GM23338 (cell line): ENCODE measurements around the gene TPO. TPM values are rescaled to one million over a fixed set of nuclear protein-coding genes. Genes with fewer than 3 reads are reported as not detected.
"Not testable (repeated sequence)": the region's sequence is repeated elsewhere in the genome, so short reads cannot be mapped to it uniquely, and the experiment has no call there.

Experiments
- ATAC-seq: fragments of 200-7000 bp; cut with Tn5 transposase; 3 replicates; pipeline ENCODE4 v1.9.1; 2020
- DNase-seq: peaks from one replicate; pipeline ENCODE4 v3.0.0-alpha.2; 2015; ENCODE audit warnings: low spot score
- H2AFZ ChIP-seq: fragments of 200-600 bp; sonication (generic); 2 replicates; pipeline ENCODE4 v1.8.0; 2016; ENCODE audit warnings: antibody characterized with exemption, mild to moderate bottlenecking, moderate library complexity
- H3F3A ChIP-seq: fragments of 200-600 bp; sonication (generic); replicated peaks from 2 replicates; pipeline ENCODE4 v1.8.0; 2017; ENCODE audit warnings: antibody characterized with exemption, mixed run types, low read depth
- H3K27ac ChIP-seq: fragments of 200-600 bp; sonication (generic); 2 replicates; pipeline ENCODE4 v1.6.1; 2016; ENCODE audit warnings: low read depth
- H3K27me3 ChIP-seq: fragments of 200-600 bp; sonication (generic); 2 replicates; pipeline ENCODE4 v1.8.0; 2016; ENCODE audit warnings: mild to moderate bottlenecking, mixed run types, moderate library complexity; ENCODE audit not compliant: insufficient read depth
- H3K36me3 ChIP-seq: fragments of 200-600 bp; sonication (generic); 2 replicates; pipeline ENCODE4 v1.8.0; 2016; ENCODE audit warnings: mild to moderate bottlenecking; ENCODE audit not compliant: insufficient read depth
- H3K4me1 ChIP-seq: fragments of 200-600 bp; sonication (generic); 2 replicates; pipeline ENCODE4 v1.8.0; 2016; ENCODE audit warnings: mild to moderate bottlenecking, moderate library complexity; ENCODE audit not compliant: insufficient read depth
- H3K4me2 ChIP-seq: fragments of 200-600 bp; sonication (generic); 2 replicates; pipeline ENCODE4 v1.7.1; 2017; ENCODE audit warnings: mixed run types
- H3K4me3 ChIP-seq: fragments of 200-600 bp; sonication (generic); 2 replicates; pipeline ENCODE4 v1.6.1; 2016; ENCODE audit warnings: mixed run types
- H3K79me2 ChIP-seq: fragments of 200-600 bp; sonication (generic); replicated peaks from 2 replicates; pipeline ENCODE4 v1.8.0; 2017; ENCODE audit warnings: mild to moderate bottlenecking; ENCODE audit not compliant: insufficient read depth
- H3K9me2 ChIP-seq: fragments of 200-600 bp; sonication (generic); 2 replicates; pipeline ENCODE4 v1.8.0; 2017; ENCODE audit not compliant: insufficient read depth
- H4K20me1 ChIP-seq: fragments of 200-600 bp; sonication (generic); replicated peaks from 2 replicates; pipeline ENCODE4 v1.8.0; 2017; ENCODE audit warnings: mild to moderate bottlenecking; ENCODE audit not compliant: insufficient read depth
- H3K27ac Mint-ChIP-seq: 2 replicates; pipeline ENCODE4 v1.8.0; 2020; ENCODE audit warnings: inconsistent platforms, mild to moderate bottlenecking, moderate library complexity, mixed read lengths
- H3K27me3 Mint-ChIP-seq: 3 replicates; pipeline ENCODE4 v1.8.0; 2022; ENCODE audit warnings: low read depth, mild to moderate bottlenecking, moderate library complexity, mixed read lengths, inconsistent platforms; ENCODE audit not compliant: insufficient read depth, poor library complexity
- H3K36me3 Mint-ChIP-seq: 3 replicates; pipeline ENCODE4 v1.8.0; 2021; ENCODE audit warnings: low read depth, mild to moderate bottlenecking, inconsistent platforms, moderate library complexity, mixed read lengths
- H3K4me1 Mint-ChIP-seq: 3 replicates; pipeline ENCODE4 v1.8.0; 2020; ENCODE audit warnings: mild to moderate bottlenecking, inconsistent platforms, mixed read lengths
- H3K4me3 Mint-ChIP-seq: 3 replicates; pipeline ENCODE4 v1.8.0; 2021; ENCODE audit warnings: moderate library complexity, mild to moderate bottlenecking, inconsistent platforms, mixed read lengths
- H3K9me3 Mint-ChIP-seq: 3 replicates; pipeline ENCODE4 v1.8.0; 2020; ENCODE audit warnings: moderate library complexity, mild to moderate bottlenecking, inconsistent platforms, mixed read lengths
- CREB1 ChIP-seq: fragments of 250-450 bp; sonication (Bioruptor Pico); IDR thresholded peaks from 2 replicates; pipeline ENCODE4 v1.5.0; 2020; ENCODE audit warnings: low read depth, mild to moderate bottlenecking, moderate library complexity
- CTCF ChIP-seq, 2 experiments: fragments of 200-600 bp in 1 of 2; sonication (generic) in 1 of 2; conservative IDR thresholded peaks; 2 replicates each; pipeline versions ENCODE4 v1.5.1 to v1.6.1; 2016 to 2017; ENCODE audit warnings: antibody characterized with exemption in 2 of 2, low read depth in 2 of 2, mild to moderate bottlenecking in 2 of 2, moderate library complexity in 1 of 2
- ETS1 ChIP-seq: IDR thresholded peaks from 2 replicates; pipeline ENCODE4 v1.6.1; 2016; ENCODE audit warnings: antibody characterized with exemption
- EZH2phosphoT487 ChIP-seq: fragments of 200-600 bp; sonication (generic); IDR thresholded peaks from one replicate; pipeline ENCODE4 v1.8.1; 2018; ENCODE audit warnings: antibody characterized with exemption; ENCODE audit not compliant: unreplicated experiment
- JUNB ChIP-seq: IDR thresholded peaks from one replicate; pipeline ENCODE4 v1.6.1; 2016; ENCODE audit warnings: antibody characterized with exemption; ENCODE audit not compliant: unreplicated experiment
- STAT1 ChIP-seq: IDR thresholded peaks from one replicate; pipeline ENCODE4 v1.6.1; 2016; ENCODE audit warnings: antibody characterized with exemption; ENCODE audit not compliant: unreplicated experiment
- ZNF114 ChIP-seq: fragments of 250-450 bp; sonication (Bioruptor Pico); IDR thresholded peaks from 2 replicates; pipeline ENCODE4 v1.5.0; 2020; ENCODE audit warnings: mild to moderate bottlenecking, moderate library complexity
- ZNF331 ChIP-seq: fragments of 250-450 bp; sonication (Bioruptor Pico); IDR thresholded peaks from 2 replicates; pipeline ENCODE4 v1.5.0; 2020; ENCODE audit warnings: low read depth, mild to moderate bottlenecking, moderate library complexity
- ZNF462 ChIP-seq: fragments of 250-450 bp; sonication (Bioruptor Pico); IDR thresholded peaks from 2 replicates; pipeline ENCODE4 v1.5.0; 2020; ENCODE audit warnings: mild to moderate bottlenecking, moderate library complexity
- polyA plus RNA-seq: library from polyadenylated mRNA; unstranded; fragments of >200 nt; fragmentation: Nextera tagmentation; extraction: Ambion mirVana; gene quantifications from 2 replicates; pipeline ENCODE4 v1.2.1, GENCODE V29; 2016
- total RNA-seq: library from RNA; depleted of rRNA; stranded (reverse); fragments of >200 nt; shearing (Covaris generic); gene quantifications from 2 replicates; pipeline ENCODE4 v1.2.3, GENCODE V29; 2014
- TF ChIP-seq, protein P1 (sequence below): IDR thresholded peaks from one replicate; pipeline ENCODE4 v1.6.1; 2018; ENCODE audit warnings: antibody characterized with exemption; ENCODE audit not compliant: unreplicated experiment

The TPO gene
- total and polyA plus RNA-seq, 2 experiments from 2014 or later, result 0.74 TPM; not detected in 1

DNA sequence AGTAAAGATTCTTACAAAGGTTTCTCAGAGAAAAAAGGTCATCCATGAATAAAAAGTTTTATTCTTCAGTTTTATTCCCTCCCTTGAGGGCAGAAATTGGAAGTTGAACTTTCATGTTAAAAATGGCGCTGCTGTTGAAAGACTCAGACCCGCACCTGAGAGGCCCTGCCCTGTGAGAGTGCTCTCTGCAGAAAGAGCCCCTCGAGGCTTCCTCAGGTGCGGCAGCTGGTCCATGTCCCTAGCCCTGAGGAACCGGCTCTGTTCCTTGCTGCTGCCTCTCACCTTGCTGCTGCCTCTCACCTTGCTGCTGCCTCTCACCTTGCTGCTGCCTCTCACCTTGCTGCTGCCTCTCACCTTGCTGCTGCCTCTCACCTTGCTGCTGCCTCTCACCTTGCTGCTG, 104.0 kb downstream of the TPO start:
- not testable (repeated sequence) for H4K20me1 ChIP-seq, H3K36me3 ChIP-seq, H3K4me3 Mint-ChIP-seq, H3K9me3 Mint-ChIP-seq, H3K9me2 ChIP-seq, H3K79me2 ChIP-seq, H3K27me3 ChIP-seq, H3K27ac Mint-ChIP-seq, H3F3A ChIP-seq, H3K4me1 Mint-ChIP-seq, H3K4me3 ChIP-seq, H2AFZ ChIP-seq, H3K36me3 Mint-ChIP-seq, H3K27me3 Mint-ChIP-seq, H3K27ac ChIP-seq, H3K4me1 ChIP-seq, ATAC-seq, DNase-seq, H3K4me2 ChIP-seq

DNA sequence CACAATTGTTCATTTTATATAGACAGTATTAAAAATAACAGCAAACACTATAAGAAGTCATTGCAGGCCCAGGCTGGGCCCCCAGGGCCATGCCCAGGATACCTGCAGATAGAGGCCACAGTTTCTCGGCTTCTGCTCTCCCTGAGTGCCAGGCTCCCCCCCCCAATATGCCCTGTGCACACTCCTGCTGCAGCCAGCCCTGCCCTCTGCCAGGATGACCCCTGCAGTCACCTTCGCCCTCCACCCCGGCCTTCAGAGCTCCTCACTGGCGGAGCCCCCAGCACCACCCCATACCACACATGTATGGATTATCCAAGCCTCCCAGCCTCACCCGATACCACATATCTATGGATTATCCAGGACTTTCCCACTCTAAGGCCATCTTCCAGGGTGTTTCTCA, 104.5 kb downstream of the TPO start:
- no peak overlapping the region for H3K4me3 ChIP-seq
- DNase-seq (no peak), ATAC-seq (no peak)
- no peaks in the 10 kb centered on the region for H3F3A ChIP-seq
- H3K27me3 ChIP-seq, result no peaks in the 10 kb centered on the region
- H3K4me1 ChIP-seq, result no peaks in the 10 kb centered on the region
- H3K4me2 ChIP-seq, result no peak overlapping the region
- Mint-ChIP-seq H3K9me3 (peaks cover 4% of the 10 kb centered on the region; the same call in 1 of the 3 replicates), H3K4me3 (no peak overlapping the region), H3K4me1 (0 out of 3 replicates have a peak, but pooled peaks cover 3% of the 10 kb centered on the region), H3K27ac (no peak overlapping the region), H3K36me3 (no peaks in the 10 kb centered on the region), H3K27me3 (peaks cover 3% of the 10 kb centered on the region)
- no peak overlapping the region for H2AFZ ChIP-seq
- H3K9me2 ChIP-seq, result no peaks in the 10 kb centered on the region
- H3K27ac ChIP-seq, result no peak overlapping the region
- H4K20me1 ChIP-seq, result no peaks in the 10 kb centered on the region
- H3K79me2 ChIP-seq, result no peaks in the 10 kb centered on the region
- H3K36me3 ChIP-seq, result no peaks in the 10 kb centered on the region
- no peak for TF ChIP-seq CTCF (conservative IDR thresholded peaks at IDR 0.05; ENCODE audit: low read depth in 2 of 2)
- TF ChIP-seq JUNB, result no peak
- no peak for TF ChIP-seq STAT1
- no peak for TF ChIP-seq ZNF114
- TF ChIP-seq CREB1 (CRISPR knock-in tag), result no peak
- TF ChIP-seq, protein P1, sequence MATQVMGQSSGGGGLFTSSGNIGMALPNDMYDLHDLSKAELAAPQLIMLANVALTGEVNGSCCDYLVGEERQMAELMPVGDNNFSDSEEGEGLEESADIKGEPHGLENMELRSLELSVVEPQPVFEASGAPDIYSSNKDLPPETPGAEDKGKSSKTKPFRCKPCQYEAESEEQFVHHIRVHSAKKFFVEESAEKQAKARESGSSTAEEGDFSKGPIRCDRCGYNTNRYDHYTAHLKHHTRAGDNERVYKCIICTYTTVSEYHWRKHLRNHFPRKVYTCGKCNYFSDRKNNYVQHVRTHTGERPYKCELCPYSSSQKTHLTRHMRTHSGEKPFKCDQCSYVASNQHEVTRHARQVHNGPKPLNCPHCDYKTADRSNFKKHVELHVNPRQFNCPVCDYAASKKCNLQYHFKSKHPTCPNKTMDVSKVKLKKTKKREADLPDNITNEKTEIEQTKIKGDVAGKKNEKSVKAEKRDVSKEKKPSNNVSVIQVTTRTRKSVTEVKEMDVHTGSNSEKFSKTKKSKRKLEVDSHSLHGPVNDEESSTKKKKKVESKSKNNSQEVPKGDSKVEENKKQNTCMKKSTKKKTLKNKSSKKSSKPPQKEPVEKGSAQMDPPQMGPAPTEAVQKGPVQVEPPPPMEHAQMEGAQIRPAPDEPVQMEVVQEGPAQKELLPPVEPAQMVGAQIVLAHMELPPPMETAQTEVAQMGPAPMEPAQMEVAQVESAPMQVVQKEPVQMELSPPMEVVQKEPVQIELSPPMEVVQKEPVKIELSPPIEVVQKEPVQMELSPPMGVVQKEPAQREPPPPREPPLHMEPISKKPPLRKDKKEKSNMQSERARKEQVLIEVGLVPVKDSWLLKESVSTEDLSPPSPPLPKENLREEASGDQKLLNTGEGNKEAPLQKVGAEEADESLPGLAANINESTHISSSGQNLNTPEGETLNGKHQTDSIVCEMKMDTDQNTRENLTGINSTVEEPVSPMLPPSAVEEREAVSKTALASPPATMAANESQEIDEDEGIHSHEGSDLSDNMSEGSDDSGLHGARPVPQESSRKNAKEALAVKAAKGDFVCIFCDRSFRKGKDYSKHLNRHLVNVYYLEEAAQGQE, result no peak
- TF ChIP-seq EZH2phosphoT487, result no peak
- no peak for TF ChIP-seq ZNF462 (CRISPR knock-in tag)
- TF ChIP-seq ZNF331 (CRISPR knock-in tag), result no peak
- no peak for TF ChIP-seq ETS1
